NB4 (cell line): ENCODE data around the gene LYPD8.

Experiments
- CTCF ChIP-seq: IDR thresholded peaks from one replicate; pipeline ENCODE4 v1.5.1; 2012; ENCODE audit warnings: low read depth, low read length
- POLR2A ChIP-seq: IDR thresholded peaks from 2 replicates; pipeline ENCODE4 v1.6.1; 2011; ENCODE audit warnings: mild to moderate bottlenecking; ENCODE audit not compliant: insufficient read length; ENCODE audit errors: extremely low read depth

- no peak for TF ChIP-seq POLR2A
- no peak for TF ChIP-seq CTCF
Observed at GRCh38 chr1:248751142-248751541, 4.4 kb downstream of the LYPD8 start.
